Epithelial cell of proximal tubule (primary cell): ENCODE data around the gene RPL38. TPM values are rescaled to one million over a fixed set of nuclear protein-coding genes. Genes with fewer than 3 reads are reported as not detected.

ENCODE experiments used
- DNase-seq: peaks from one replicate; pipeline ENCODE4 v3.0.0-alpha.2; 2011; ENCODE audit warnings: low read depth
- H3K4me3 ChIP-seq: 2 replicates; pipeline ENCODE4 v1.5.1; 2011; ENCODE audit warnings: low read depth, mild to moderate bottlenecking, low read length
- CTCF ChIP-seq: conservative IDR thresholded peaks from 2 replicates; pipeline ENCODE4 v1.5.1; 2012; ENCODE audit warnings: low read depth, mild to moderate bottlenecking, low read length
- total RNA-seq: library from RNA; depleted of rRNA; stranded (reverse); fragments of >200 nt; gene quantifications from 2 replicates; pipeline ENCODE4 v1.2.3, GENCODE V29; 2015

RPL38 gene
- total RNA-seq, 1 donor from 2014 or later, result 617 TPM

- DNase-seq, result no peak
- H3K4me3 ChIP-seq, result no peak overlapping the region
- TF ChIP-seq CTCF, result no peak
Observed at GRCh38 chr17:74190807-74191406, 12.6 kb upstream of the RPL38 start.

- TF ChIP-seq CTCF, result no peak
- no peak overlapping the region for H3K4me3 ChIP-seq
- no peak for DNase-seq
Observed at GRCh38 chr17:74192950-74193781, 10.3 kb upstream of the RPL38 start.

GRCh38 chr17:74194682-74195081 is 8.8 kb upstream of the RPL38 start:
- TF ChIP-seq CTCF, result no peak
- no peak for DNase-seq
- no peak overlapping the region for H3K4me3 ChIP-seq

GRCh38 chr17:74196541-74197317 is 6.7 kb upstream of the RPL38 start:
- TF ChIP-seq CTCF, result no peak
- no peak overlapping the region for H3K4me3 ChIP-seq
- DNase-seq, result no peak

- TF ChIP-seq CTCF, result no peak
- DNase-seq, result no peak
- H3K4me3 ChIP-seq, result no peak overlapping the region
Observed at GRCh38 chr17:74197801-74198200, 5.7 kb upstream of the RPL38 start.

GRCh38 chr17:74198694-74199093 is 4.8 kb upstream of the RPL38 start:
- DNase-seq, result no peak
- TF ChIP-seq CTCF, result no peak
- H3K4me3 ChIP-seq, result no peak overlapping the region
